SU-DHL-6 (cell line): ENCODE results near the gene UQCRC1.

Experiments
- H2AFZ ChIP-seq: fragments of 200-600 bp; sonication (generic); 2 replicates; pipeline ENCODE4 v1.6.1; 2014; ENCODE audit warnings: low read depth, mild to moderate bottlenecking, moderate library complexity, mixed read lengths, antibody characterized with exemption, low read length; ENCODE audit not compliant: severe bottlenecking
- H3F3A ChIP-seq: fragments of 200-600 bp; shearing (Covaris generic); 2 replicates; pipeline ENCODE4 v1.6.0; 2016; ENCODE audit warnings: antibody characterized with exemption, mild to moderate bottlenecking; ENCODE audit not compliant: insufficient read depth
- H3K27ac ChIP-seq: fragments of 200-600 bp; sonication (generic); 2 replicates; pipeline ENCODE4 v1.5.1; 2016; ENCODE audit warnings: low read depth, mild to moderate bottlenecking, low read length, moderate library complexity, mixed read lengths
- H3K27me3 ChIP-seq: fragments of 200-600 bp; sonication (generic), shearing (Covaris generic); 2 replicates; pipeline ENCODE4 v1.6.0; 2014; ENCODE audit warnings: mild to moderate bottlenecking, low read length
- H3K36me3 ChIP-seq: fragments of 200-600 bp; sonication (generic); 2 replicates; pipeline ENCODE4 v1.6.1; 2014; ENCODE audit warnings: mild to moderate bottlenecking, low read length, mixed read lengths
- H3K4me2 ChIP-seq: fragments of 300-600, 200-600 bp; shearing (Covaris generic), sonication (generic); 2 replicates; pipeline ENCODE4 v1.6.0; 2014; ENCODE audit warnings: low read length, low read depth, mild to moderate bottlenecking; ENCODE audit not compliant: poor library complexity, severe bottlenecking
- H3K4me3 ChIP-seq: fragments of 200-600 bp; sonication (generic); 2 replicates; pipeline ENCODE4 v1.5.1; 2014; ENCODE audit warnings: antibody characterized with exemption, low read length, mild to moderate bottlenecking, mixed read lengths; ENCODE audit not compliant: insufficient read depth, poor library complexity, severe bottlenecking
- H3K79me2 ChIP-seq: fragments of 200-600 bp; sonication (generic); 2 replicates; pipeline ENCODE4 v1.6.1; 2014; ENCODE audit warnings: mild to moderate bottlenecking, low read length, moderate library complexity; ENCODE audit not compliant: insufficient read depth
- H3K9ac ChIP-seq: fragments of 200-600 bp; sonication (generic); 2 replicates; pipeline ENCODE4 v1.7.0; 2014; ENCODE audit warnings: mild to moderate bottlenecking, low read length
- H3K9me2 ChIP-seq: fragments of 200-600 bp; sonication (generic); replicated peaks from 2 replicates; pipeline ENCODE4 v1.6.1; 2014; ENCODE audit warnings: low read length; ENCODE audit not compliant: insufficient read depth
- H3K9me3 ChIP-seq: fragments of 200-600 bp; sonication (generic); 2 replicates; pipeline ENCODE4 v1.6.1; 2014; ENCODE audit warnings: low read length, mixed read lengths; ENCODE audit not compliant: insufficient read depth
- H4K20me1 ChIP-seq: fragments of 200-600 bp; sonication (generic); 2 replicates; pipeline ENCODE4 v1.6.1; 2014; ENCODE audit warnings: low read depth, mild to moderate bottlenecking, antibody characterized with exemption, low read length, moderate library complexity, mixed read lengths
- EZH2phosphoT487 ChIP-seq: fragments of 200-600 bp; sonication (generic), shearing (Covaris generic); conservative IDR thresholded peaks from 2 replicates; pipeline ENCODE4 v1.6.1; 2018; ENCODE audit warnings: mild to moderate bottlenecking, antibody characterized with exemption, low read length, moderate library complexity, mixed read lengths
- TF ChIP-seq, protein P1 (sequence below): fragments of 200-600 bp; sonication (generic); IDR thresholded peaks from one replicate; pipeline ENCODE4 v1.5.1; 2017; ENCODE audit warnings: antibody characterized with exemption, mild to moderate bottlenecking, low read length, moderate library complexity; ENCODE audit not compliant: insufficient read depth, poor library complexity, severe bottlenecking

The UQCRC1 gene

DNA sequence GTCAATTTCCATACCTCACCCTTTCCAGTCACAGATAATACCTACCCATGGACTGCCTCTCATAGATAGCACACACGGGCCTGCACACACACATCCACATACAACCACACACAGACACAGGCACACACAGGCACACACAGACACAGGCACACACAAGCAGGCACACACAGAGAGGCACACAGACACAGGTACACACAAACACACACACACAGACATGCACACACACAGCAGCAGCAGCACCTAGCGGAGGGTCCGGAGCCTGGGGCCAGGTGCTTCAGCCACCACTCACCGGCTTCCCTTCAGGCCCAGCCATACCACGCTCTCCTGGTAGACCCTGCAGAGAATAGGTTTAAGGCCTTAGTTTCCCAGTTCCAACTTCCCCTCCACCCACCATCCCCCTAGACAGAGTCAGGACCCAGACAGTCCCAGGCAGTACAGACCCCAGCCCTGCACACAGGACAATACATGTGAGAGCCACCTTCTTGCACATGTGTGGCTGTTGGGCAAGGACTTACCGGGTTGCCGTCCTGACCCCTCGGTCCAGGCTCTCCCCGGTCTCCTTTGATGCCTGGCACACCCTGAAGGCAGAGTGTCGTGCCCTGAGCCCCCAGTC lies 35.4 kb downstream of the UQCRC1 start:
- H2AFZ ChIP-seq = no peak overlapping the region
- no peaks in the 10 kb centered on the region for H3K9me2 ChIP-seq
- TF ChIP-seq, protein P1, sequence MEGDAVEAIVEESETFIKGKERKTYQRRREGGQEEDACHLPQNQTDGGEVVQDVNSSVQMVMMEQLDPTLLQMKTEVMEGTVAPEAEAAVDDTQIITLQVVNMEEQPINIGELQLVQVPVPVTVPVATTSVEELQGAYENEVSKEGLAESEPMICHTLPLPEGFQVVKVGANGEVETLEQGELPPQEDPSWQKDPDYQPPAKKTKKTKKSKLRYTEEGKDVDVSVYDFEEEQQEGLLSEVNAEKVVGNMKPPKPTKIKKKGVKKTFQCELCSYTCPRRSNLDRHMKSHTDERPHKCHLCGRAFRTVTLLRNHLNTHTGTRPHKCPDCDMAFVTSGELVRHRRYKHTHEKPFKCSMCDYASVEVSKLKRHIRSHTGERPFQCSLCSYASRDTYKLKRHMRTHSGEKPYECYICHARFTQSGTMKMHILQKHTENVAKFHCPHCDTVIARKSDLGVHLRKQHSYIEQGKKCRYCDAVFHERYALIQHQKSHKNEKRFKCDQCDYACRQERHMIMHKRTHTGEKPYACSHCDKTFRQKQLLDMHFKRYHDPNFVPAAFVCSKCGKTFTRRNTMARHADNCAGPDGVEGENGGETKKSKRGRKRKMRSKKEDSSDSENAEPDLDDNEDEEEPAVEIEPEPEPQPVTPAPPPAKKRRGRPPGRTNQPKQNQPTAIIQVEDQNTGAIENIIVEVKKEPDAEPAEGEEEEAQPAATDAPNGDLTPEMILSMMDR = no peak
- TF ChIP-seq EZH2phosphoT487 = no peak
- H3K9ac ChIP-seq = no peak overlapping the region
- H3K4me3 ChIP-seq = no peak overlapping the region
- no peaks in the 10 kb centered on the region for H3F3A ChIP-seq
- H3K4me2 ChIP-seq = no peak overlapping the region
- H3K36me3 ChIP-seq = no peaks in the 10 kb centered on the region
- H4K20me1 ChIP-seq = no peaks in the 10 kb centered on the region
- no peaks in the 10 kb centered on the region for H3K27me3 ChIP-seq
- H3K9me3 ChIP-seq = no peaks in the 10 kb centered on the region
- no peak overlapping the region for H3K27ac ChIP-seq
- H3K79me2 ChIP-seq = no peaks in the 10 kb centered on the region

DNA sequence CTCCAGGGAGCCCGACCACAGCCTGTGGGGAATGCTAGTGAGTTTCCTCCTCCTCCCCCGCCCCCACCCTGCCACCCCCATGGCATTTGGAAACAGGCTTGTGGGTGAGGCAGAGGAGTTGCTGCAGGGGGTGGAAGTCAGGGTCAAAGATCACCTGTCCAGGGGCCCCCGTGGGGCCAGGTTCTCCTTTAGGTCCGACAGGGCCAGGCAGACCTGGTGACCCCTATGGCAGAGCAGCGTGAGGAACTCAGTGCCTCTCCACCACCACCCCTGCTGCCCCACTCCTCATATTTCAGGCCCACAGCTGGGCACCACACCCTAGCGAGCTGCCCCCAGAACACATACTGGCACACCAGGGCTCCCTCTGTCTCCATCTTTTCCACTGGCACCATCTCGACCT lies 36.9 kb downstream of the UQCRC1 start:
- Histone ChIP-seq H3K36me3 (no peaks in the 10 kb centered on the region), H3K79me2 (no peaks in the 10 kb centered on the region), H3F3A (no peaks in the 10 kb centered on the region), H3K9ac (no peak overlapping the region), H3K9me3 (no peaks in the 10 kb centered on the region), H3K4me2 (no peak overlapping the region), H3K4me3 (no peak overlapping the region), H3K27me3 (no peaks in the 10 kb centered on the region), H3K27ac (no peak overlapping the region), H4K20me1 (no peaks in the 10 kb centered on the region), H2AFZ (no peak overlapping the region), H3K9me2 (no peaks in the 10 kb centered on the region)
- TF ChIP-seq EZH2phosphoT487 = no peak
- TF ChIP-seq, protein P1 = no peak

DNA sequence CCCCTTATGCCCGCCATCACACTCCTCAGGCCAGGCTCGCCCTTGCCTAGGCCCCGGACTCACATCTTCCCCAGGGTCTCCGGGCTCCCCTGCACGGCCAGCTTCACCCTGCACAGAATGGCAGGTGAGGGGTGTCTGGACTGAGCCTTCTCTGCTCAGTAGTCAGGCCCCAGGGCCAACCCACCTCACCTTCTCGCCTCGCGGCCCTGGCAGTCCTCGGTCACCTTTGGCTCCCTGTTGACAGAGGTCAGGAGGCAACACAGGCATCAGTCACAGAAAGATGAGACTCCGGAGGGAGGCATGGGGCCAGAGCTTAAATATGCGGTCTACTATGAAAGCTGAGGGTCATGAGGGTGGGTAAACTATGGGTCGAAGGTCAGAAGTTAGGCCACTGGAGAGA lies 37.5 kb downstream of the UQCRC1 start:
- no peaks in the 10 kb centered on the region for H3F3A ChIP-seq
- H3K79me2 ChIP-seq = no peaks in the 10 kb centered on the region
- no peak overlapping the region for H3K9ac ChIP-seq
- TF ChIP-seq, protein P1 = no peak
- no peak for TF ChIP-seq EZH2phosphoT487
- H4K20me1 ChIP-seq = no peaks in the 10 kb centered on the region
- H3K4me2 ChIP-seq = no peak overlapping the region
- H2AFZ ChIP-seq = no peak overlapping the region
- H3K27ac ChIP-seq = no peak overlapping the region
- no peaks in the 10 kb centered on the region for H3K27me3 ChIP-seq
- no peaks in the 10 kb centered on the region for H3K9me3 ChIP-seq
- H3K9me2 ChIP-seq = no peaks in the 10 kb centered on the region
- no peaks in the 10 kb centered on the region for H3K36me3 ChIP-seq
- no peak overlapping the region for H3K4me3 ChIP-seq
